ENCODE results near the gene SMYD1.
A peak's percentile ranks its signal among the peaks of the same experiment; 100 is the strongest.

SMYD1 gene

GRCh38 chr2:88144914-88145497 is 77.4 kb downstream of the SMYD1 start:
- no peak for DNase-seq (ENCODE audit: low spot score)

- DNase-seq (ENCODE audit: low spot score) = no peak
Observed at GRCh38 chr2:88146590-88146989, 79.0 kb downstream of the SMYD1 start.

GRCh38 chr2:88147145-88147544 is 79.5 kb downstream of the SMYD1 start:
- no peak for DNase-seq (ENCODE audit: low spot score)

- DNase-seq (ENCODE audit: low spot score) = no peak
Observed at GRCh38 chr2:88148929-88149438, 81.4 kb downstream of the SMYD1 start.

GRCh38 chr2:88159481-88159880 is 91.9 kb downstream of the SMYD1 start:
- no peak for DNase-seq (ENCODE audit: low spot score)

- peak; percentile 77 for DNase-seq (ENCODE audit: low spot score)
Observed at GRCh38 chr2:88159955-88160415, 92.4 kb downstream of the SMYD1 start.

- DNase-seq (ENCODE audit: low spot score) = no peak
Observed at GRCh38 chr2:88160517-88160916, 92.9 kb downstream of the SMYD1 start.

GRCh38 chr2:88161446-88162244 is 94.0 kb downstream of the SMYD1 start:
- DNase-seq (ENCODE audit: low spot score) = no peak

Data from NAMALWA (cell line).